Stimulated activated CD4-positive, alpha-beta T cell treated with anti-CD3 and anti-CD28 coated beads, TNF-alpha, amount 100 ng/mL, for 4 hours (primary cell): ENCODE results near the gene CNTNAP2.
"Not testable (repeated sequence)": the region's sequence is repeated elsewhere in the genome, so short reads cannot be mapped to it uniquely, and the experiment has no call there.

Source experiments
- DNase-seq, 3 experiments: peaks; one replicate each; pipeline ENCODE4 v3.0.0-alpha.2; 2020; ENCODE audit warnings: low read depth in 3 of 3

Gene CNTNAP2

DNA sequence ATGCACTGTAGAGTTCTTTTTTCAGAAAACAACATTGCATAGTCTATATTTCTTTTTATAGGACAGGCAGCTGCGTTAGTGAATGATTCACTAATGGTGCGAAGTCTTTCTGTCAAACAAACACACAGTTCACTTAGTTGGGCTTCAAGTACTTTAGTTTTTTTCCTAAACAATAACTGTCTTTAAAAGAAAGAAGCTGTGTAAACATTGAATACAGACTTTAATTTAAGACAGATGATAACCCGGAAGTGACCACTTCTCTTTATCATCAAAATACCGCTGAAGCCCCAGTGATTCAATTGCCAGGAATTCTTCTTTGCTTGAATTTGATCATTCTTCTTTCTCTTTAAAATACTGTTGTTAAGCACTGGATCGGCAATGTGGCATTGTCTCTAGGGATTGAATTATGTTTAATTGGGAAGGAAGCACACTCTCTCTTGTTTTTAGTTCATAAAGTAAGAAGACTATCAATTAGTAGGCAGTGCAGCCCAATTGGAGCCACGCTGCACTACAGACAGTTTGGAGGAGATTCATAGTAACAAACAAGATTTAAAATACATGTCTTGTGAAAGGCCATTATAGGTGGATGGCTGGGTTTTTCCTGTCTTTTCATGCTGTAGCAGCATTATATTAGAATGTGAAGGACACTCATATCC, 30.4 kb downstream of the CNTNAP2 start:
- no peak for DNase-seq

DNA sequence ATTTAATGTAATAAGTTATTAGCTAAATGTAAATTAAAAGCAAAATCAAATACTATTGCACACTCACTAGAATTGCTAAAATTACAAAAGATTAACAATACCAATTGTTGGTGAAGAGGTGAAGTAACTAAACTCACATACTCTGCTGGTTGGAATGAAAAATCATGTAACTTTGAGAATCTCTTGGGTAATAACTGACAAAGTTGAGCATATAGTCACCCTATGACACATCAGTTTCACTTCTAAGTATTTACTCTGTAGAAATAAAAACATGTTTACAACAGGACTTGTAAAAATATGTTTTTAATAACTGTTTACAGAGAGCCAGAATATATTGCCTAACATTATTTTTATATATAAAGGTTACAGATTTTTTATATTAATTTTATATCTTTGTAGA, 33.6 kb downstream of the CNTNAP2 start:
- no peak for DNase-seq

DNA sequence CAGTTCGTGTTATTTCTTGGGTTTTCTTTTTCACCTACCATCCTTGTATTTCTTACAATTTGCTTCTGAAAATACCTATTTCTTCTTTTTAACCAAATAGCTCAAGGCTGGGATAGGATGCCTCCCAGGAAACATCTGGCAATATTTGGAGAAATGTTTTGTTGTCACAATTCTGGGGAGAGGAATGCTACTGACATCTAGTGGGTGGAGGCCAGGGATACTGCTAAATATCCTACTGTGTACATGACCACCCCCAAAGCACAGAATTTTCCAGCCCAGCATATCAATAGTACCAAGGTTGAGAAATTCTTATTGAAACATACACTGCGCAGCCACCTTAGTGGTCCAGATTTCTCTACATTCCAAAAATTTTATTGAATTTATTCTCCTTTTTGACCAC, 55.5 kb downstream of the CNTNAP2 start:
- no peak for DNase-seq

DNA sequence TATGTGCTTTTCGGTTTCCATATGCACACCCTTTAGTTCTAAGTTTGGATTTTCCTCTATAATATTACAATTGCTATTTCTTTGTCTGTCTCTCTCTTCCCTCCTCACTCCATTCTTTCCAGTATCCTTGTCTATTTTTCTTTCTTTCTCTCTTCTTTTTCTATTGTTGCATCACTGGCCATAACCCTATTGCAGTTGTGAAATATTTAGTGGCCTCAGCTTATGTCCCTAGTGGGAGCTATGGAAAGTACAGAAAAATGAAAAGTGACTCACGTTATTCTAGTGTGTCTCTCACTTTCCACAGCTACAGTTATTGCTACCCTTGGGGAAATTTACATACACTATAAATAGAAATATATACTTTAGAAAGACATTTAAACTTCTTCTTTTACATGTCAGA, 59.1 kb downstream of the CNTNAP2 start:
- DNase-seq: no peak

DNA sequence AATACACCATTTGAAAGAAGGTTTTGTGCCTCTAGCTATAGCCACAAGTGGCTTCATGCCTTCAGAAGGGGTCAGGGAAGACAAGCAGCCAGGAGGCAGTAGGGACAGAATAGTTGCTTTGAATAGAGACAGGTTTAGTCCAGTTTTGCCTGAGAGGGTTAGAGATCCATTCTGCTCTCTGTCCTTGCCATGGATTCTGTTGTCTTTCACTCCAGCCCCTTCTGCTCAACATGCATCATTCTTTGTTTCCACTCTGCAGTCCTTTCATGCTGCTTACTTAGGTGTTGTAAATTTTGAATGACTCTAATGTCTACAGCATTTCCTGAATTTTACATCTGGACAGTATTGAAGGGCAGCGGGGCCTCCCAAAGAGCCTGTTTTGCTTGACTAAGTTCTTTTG, 60.3 kb downstream of the CNTNAP2 start:
- DNase-seq: no peak

DNA sequence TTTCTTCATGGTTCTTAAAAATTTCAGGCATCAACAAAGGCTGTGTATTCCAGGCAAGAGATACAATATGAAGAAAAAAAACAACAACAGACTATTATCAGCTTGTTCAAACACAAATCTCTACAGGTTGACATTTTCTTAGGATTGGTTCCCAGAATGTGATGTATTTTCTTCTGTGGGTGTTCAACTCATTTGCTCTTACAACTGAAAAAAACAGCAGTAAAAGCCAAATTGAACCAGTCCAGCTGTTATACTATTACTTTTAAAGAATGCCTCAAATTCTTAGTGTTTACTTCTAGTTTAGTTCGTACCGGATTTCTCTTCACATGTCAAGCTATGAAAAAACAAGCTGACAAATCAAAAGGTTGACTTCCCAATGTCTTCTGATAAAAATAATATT, 60.7 kb downstream of the CNTNAP2 start:
- no peak for DNase-seq

DNA sequence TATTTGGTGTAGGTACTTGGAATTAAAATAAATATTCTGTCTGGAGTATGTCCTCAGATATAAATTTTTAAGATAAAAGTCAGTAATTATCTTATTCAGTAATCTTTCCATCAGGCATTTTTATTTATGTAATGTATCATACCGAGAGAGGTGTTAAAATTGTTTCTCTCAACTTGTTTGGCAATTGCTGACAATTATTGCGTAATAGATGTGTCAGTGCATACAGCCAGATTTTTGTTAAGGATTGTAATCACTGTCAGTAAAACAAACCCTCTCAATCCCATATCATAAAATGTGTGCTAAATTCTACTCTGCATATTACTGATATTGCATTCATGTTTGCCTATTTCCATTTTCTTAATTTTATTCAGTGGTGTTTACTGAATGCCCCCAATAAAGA, 69.2 kb downstream of the CNTNAP2 start:
- DNase-seq: no peak

DNA sequence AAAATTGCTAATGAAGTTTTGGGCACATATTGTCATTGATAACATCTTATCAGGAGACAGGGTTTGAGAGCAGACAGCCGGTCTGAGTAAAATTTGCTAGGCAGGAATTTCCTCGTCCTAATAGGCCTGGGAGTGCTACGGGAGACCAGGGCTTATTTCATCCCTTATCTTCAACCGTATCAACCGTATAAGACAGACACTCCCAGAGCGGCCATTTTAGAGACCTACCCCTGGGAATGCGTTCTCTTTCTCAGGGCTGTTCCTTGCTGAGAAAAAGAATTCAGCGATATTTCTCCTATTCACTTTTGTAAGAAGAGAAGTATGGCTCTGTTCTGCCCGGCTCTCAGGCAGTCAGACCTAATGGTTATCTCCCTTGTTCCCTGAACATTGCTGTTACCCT, 74.8 kb downstream of the CNTNAP2 start:
- not testable (repeated sequence) for DNase-seq

DNA sequence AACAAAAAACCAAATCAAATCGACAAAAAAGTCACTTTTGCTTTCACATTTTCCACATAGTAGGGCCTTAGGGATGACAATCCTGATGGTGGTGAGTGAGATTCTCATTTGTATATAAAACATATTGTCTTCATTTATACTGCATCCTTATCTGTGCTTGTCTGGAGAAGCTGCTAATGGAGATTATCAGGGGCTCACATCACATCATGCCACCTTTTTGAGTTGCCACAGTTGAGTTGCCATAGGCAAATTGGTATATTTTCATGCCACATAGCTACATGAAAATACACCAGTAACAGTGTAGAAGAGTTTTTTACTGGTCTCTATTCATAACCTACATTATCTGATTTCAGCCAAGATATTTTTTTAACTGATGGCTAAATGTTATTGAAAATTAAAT, 85.3 kb downstream of the CNTNAP2 start:
- no peak for DNase-seq

DNA sequence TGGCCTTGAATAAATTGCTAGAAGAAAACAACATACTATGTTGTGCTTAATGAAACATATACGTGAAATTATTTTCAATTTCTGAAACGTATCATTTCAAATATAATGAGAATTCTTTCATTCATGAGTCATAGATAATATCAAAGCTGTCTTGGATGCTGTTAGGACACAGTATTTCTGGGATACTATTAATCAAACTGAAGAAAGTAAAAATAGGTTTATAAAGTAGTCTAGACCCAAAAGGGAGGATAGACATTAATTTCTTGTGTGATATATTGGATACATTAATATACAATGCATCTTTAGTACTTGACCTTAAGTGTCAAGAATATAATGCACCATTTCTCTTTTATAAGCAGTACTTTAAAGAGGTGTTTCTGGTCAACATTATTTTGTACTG, 89.7 kb downstream of the CNTNAP2 start:
- no peak for DNase-seq

DNA sequence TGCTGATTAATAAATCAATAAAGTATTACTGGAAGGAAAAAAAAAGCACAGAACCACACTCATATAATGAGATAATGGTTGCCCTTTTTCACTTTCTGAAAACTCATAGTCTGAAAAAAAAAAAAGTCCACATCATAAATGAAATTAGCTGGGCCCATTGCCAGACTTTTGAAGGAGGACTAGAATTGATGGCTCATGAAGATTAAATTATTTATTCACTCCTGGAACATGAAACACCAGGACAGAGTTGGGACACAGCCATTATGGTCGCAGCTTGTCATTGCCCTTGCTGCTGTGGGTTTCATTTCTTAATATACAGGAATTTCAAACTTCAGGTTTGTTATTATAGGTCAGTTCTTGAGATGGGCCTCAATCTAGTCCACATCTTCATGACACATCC, 91.9 kb downstream of the CNTNAP2 start:
- DNase-seq: no peak

DNA sequence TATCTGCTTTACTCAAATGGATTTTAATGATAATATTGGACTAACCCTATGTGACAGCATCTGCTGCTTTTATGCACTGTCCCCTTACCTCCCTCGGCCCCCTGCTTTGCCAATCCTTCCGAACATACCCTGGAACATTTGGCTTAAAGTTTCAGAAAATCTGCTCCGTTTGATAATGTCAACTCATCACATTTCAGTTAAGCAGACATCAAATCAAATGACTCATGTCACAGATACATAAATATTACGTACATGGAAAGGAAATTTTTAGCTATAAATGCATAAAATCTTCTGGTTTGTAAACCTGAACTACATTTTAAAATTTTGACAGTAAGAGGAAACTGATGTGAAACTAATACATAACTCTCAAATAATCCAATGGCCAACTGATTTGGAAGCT, 98.2 kb downstream of the CNTNAP2 start:
- DNase-seq: no peak

DNA sequence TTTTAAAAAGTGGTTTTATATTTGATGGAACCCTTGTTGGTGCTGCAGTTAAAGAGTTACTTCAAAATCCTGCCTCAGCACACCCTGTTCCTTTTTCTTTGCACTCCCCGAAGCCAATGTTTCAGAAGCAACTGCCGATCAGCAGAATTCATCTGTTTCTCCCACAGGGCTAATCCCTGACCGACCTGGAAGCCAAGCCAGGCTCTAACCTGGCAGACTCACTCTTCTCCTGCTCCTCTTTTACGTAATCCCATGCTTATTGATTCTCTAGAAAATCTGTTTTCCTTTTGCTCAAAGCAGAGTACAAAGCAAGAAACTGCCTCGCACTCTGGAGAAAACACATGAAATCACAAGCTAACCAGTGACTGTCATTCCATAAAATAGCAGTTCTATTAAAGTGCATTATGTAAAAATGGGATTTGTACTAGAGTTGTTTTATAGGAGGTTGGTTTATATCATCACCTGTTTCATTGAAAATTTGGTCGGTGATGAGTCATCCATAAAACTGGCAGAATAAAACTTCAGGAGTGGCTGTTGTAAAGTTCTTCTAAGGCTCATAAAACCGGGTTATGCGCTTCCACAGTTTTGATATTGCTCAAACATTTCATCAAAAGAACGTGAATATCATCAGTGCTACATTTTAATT, 99.9 kb downstream of the CNTNAP2 start:
- DNase-seq: no peak

DNA sequence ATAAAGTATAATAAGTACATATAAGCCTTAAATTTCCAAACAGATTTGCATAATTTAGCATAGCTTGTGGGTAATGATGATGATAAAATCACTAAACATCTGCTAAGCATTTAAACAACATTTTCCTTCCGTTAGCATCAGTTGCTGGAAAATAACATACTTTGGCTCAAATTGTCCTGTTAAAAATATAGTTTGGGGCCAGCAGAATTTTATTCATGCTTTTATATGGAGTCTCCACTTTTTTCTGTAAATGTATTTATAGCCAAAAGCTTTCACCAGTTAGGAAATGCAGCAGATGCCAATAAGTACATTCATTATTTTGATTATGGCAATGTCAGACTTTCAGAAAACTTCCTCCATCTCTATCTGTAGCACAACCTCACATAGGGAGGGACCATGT, 107.2 kb downstream of the CNTNAP2 start:
- DNase-seq: no peak

DNA sequence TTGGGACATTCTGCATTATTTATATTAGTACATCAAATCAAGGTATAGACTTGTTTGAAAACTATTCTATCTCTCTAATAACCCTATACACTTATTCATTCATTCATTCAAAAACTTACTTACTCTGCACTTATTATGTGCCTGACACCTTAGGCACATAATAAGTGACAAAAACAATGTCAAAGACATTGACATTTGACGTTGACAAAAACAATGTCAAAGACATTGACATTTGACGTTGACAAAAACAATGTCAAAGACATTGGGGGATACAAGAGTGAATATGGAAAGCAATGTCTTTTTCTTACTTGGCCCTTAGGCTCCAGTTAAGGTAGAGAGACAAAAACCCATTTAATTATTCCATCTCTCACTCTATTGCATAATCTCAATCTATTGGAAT, 116.0 kb downstream of the CNTNAP2 start:
- DNase-seq: no peak

DNA sequence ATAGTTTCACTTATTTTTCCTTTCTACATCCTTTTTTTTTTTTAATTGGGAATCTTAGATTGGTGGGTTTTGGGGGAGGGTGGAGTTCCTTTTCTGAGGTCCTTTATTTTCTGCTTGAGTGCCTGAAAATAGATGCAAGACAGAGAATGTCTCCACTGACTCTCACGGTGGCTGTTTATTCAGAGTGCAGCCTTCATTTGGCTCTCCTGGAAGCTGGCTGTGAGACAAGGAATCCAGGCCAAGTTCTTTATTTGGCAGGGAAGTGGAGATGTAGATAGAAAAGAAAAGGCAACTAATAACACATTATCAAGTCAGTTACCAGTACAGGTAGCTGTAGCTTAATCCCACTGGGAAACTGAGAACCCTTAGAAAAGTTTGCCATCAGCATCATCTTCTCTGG, 118.6 kb downstream of the CNTNAP2 start:
- DNase-seq: no peak

DNA sequence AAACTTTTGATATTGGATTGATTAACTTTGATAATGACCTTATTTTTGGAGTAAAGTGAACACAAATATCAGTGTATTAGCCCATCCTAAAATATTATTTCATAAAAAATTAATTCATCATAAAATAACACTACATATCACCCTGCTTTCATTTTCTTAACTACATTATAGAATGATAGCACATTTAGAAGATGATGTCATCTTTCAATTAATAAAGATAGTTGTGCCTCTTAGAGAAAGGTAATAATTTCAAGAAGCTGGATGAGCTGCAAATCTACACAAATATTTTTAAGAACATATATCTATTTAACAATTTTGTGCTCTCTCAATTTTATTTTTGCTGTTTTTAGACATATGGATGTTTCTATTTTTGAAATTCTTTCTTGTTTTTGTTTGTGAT, 126.1 kb downstream of the CNTNAP2 start:
- DNase-seq: no peak

DNA sequence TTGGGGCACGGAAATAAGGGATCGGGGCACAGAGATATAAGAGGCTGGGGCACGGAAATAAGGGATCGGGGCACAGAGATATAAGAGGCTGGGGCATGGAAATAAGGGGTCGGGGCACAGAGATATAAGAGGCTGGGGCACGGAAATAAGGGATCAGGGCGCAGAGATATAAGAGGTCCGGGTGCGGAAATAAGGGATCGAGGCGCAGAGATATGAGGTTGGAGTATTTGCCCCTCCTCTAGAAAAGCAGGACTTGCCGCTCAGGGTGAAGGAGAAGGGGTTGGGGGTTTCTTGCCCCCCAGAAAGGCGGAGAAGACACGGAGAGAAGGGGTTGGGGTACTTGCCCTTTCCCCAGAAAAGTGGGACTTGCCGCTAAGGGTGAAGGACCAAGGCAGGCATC, 131.4 kb downstream of the CNTNAP2 start:
- not testable (repeated sequence) for DNase-seq

DNA sequence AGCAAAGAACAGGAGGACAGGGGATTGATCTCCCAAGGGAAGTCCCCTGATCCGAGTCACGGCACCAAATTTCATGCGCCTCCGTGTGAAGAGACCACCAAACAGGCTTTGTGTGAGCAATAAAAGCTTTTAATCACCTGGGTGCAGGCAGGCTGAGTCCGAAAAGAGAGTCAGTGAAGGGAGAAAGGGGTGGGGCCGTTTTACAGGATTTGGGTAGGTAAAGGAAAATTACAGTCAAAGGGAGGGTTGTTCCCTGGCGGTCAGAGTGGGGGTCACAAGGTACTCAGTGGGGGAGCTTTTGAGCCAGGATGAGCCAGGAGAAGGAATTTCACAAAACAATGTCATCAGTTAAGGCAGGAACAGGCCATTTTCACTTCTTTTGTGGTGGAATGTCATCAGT, 132.1 kb downstream of the CNTNAP2 start:
- DNase-seq: not testable (repeated sequence)

DNA sequence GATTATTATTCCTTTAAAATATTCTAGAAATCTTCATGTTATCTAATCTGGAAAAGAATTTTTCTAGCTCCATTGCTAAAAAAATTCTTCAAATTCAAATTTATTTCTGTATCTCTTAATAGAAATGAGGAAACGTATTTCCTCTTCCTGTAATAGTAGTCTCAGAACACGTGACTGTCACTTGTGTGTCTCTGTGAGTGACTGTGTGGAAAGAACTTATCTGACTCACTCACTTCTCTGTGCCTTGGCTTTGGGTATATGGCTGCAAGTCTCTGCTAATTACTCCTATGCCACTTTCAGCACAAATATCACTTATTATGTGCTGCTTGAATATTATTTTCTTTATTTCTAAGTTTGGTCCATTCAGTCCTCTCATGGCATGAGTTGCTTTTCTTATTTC, 132.7 kb downstream of the CNTNAP2 start:
- DNase-seq: no peak

DNA sequence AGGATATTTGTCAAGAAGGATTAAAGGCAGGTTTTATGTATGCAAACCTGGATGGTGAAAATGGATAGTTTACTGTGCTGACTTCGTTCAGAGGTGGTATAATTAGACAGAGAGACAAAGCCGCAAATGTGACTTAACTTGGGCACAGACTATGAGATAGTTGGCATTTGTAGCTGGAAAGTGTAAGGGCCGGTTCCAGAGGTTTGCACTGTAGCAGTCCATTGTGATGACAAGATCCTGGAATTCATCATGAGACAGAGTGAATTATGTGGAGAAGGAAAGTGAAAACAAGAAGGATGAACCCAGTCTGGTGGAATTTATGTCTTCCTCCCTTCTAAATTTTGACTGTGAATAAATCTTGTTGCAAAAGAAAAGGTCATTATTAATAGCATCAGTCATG, 139.0 kb downstream of the CNTNAP2 start:
- no peak for DNase-seq

DNA sequence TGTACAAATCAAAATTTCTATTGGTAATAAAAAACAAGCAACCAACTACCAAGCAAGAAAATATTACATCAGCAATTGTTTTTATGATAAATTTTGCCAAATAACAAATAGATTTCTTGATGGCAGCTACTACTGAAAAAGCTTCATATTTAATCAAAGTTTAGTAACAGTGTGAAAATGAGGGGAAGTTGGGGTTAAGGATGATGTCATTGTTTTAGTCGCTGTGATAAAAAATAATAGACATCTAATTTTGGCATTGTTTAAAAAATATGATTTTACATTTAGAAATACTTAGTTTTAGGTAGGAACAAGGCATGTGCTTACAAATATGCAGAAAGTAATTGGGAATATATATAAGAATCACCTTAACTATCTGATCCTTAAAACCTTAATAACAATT, 145.9 kb downstream of the CNTNAP2 start:
- DNase-seq: no peak

DNA sequence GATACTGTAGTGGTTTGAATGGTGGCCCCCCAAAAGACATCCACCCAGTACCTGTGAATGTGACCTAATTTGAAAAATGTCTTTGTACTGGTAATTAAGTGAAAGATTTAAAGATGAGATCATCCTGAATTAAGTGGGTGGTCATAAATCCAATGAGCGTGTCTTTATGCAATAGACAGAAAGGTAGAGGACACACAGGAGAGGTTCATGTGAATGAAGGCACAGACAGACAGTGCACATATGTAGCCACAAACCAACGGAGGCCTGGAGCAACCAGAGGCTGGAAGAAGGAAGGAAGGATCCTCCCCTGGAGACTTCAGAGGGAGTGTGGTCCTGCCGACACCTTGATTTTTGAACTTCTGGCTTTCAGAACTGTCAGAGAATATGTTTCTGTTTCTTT, 160.3 kb downstream of the CNTNAP2 start:
- DNase-seq: no peak

DNA sequence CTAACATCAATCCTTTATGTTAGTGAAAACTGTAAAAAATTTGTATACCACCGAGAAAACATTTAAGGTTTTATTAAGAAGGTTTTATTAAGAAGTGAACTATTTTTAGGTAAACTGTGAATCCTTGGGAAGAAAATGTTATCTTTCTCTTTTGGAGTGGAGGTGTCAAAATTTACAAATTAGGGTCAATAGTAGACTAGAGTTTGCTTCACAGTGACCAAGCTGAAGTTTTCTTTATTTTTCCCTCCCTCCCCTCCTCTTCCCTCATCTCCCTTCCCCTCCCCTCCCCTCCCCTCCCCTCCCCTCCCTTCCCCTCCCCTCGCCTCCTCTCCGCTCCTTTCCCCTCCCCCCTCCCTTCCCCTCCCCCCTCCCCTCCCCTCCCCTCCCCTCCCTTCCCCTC, 168.8 kb downstream of the CNTNAP2 start:
- no peak for DNase-seq
